ENCODE data around the gene RMP24.

The RMP24 gene

DNA sequence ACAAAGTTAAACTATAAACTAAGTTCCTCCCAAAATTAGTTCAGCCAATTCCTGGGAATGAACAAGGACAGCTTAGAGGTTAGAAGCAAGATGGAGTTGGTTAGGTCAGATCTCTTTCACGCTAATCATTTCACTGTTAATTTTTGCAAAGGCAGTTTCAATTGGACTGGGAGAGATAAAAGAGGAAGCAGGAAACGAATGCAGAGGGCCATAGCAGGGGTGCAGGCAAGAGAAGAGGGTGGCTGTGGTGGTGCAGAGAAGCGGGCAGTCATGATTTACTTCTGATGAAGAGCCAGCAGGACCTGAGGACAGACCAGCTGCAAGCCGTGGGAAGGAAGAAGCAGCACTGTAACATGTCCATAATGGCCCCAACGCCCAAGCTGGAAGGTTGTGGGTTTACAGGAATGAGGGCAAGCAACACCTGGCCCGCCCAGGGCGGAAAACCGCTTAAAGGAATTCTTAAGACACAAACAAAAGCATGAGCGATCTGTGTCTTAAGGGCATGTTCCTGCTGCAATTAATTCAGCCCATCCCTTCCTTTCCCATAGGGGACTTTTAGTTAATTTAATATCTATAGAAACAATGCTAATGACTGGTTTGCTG is 4.1 kb upstream of the RMP24 start:
- TF ChIP-seq, protein P1, sequence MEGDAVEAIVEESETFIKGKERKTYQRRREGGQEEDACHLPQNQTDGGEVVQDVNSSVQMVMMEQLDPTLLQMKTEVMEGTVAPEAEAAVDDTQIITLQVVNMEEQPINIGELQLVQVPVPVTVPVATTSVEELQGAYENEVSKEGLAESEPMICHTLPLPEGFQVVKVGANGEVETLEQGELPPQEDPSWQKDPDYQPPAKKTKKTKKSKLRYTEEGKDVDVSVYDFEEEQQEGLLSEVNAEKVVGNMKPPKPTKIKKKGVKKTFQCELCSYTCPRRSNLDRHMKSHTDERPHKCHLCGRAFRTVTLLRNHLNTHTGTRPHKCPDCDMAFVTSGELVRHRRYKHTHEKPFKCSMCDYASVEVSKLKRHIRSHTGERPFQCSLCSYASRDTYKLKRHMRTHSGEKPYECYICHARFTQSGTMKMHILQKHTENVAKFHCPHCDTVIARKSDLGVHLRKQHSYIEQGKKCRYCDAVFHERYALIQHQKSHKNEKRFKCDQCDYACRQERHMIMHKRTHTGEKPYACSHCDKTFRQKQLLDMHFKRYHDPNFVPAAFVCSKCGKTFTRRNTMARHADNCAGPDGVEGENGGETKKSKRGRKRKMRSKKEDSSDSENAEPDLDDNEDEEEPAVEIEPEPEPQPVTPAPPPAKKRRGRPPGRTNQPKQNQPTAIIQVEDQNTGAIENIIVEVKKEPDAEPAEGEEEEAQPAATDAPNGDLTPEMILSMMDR (IDR thresholded peaks at IDR 0.05; ENCODE audit: low read depth, low read length, missing control alignments): no peak
- in situ Hi-C loops (cut with HindIII; ENCODE audit: low pct_ligation_motif_present, low sequenced_read_pairs): no loop called here
- Histone ChIP-seq H3K27ac (no peak overlapping the region), H3K36me3 (replicated peaks) (no peaks in the 10 kb centered on the region), H3K27me3 (replicated peaks) (no peaks in the 10 kb centered on the region), H3K4me3 (ENCODE audit: low read depth, low read length) (no peak overlapping the region)
- DNase-seq: no peak

DNA sequence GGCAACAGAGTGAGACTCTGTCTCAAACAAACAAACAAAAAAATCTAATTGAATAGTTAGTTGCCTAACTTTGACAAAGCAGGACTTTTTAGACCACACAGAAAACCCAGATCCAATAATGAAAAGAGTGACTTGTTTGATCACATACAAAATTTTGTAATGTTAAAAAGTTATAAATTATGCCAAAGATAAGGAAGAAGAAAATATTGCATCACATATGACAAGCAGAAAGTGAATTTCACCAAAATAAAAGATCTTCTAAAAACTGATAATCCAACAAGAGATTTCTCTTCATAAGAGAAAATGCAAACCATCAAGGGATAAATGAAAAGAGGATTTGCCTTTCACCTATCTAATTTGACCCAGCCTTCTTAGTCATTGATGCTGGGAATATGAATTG is 2.8 kb upstream of the RMP24 start:
- H3K27me3 ChIP-seq (replicated peaks): no peaks in the 10 kb centered on the region
- TF ChIP-seq, protein P1 (IDR thresholded peaks at IDR 0.05; ENCODE audit: low read depth, low read length, missing control alignments): no peak
- no peak overlapping the region for H3K27ac ChIP-seq
- H3K4me3 ChIP-seq (ENCODE audit: low read depth, low read length): no peak overlapping the region
- peaks cover 3% of the 10 kb centered on the region for H3K36me3 ChIP-seq (replicated peaks)
- in situ Hi-C loops (cut with HindIII; ENCODE audit: low pct_ligation_motif_present, low sequenced_read_pairs): no loop called here
- DNase-seq: no peak

DNA sequence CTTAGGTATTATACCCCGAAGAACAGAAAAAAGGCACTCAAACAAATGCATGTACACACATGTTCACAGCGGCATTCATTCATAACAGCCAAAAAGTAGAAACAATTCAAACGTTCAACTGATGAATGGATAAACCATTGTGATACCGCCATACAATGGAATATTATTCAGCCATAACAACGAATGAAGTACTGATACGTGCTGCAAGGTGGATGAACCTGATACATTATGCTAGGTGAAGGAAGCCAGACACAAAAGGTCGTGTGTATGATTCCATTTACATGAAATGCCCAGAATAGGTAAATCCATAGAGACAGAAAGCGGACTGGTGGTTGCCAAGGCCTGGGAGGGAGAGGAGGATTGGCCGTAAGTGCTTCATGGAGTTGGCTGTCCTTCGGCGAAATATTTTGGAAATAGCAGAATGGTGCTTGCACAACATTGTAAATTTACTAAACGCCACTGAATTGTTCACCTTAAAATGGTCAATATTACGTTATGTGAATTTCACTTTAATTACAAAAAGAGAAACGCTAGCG is 750 bp upstream of the RMP24 start:
- Histone ChIP-seq H3K27ac (peak overlapping the region; percentile 86), H3K4me3 (ENCODE audit: low read depth, low read length) (peak overlapping the region; percentile 93), H3K36me3 (replicated peaks) (peaks cover 13% of the 10 kb centered on the region), H3K27me3 (replicated peaks) (no peaks in the 10 kb centered on the region)
- peak; percentile 5 for DNase-seq
- TF ChIP-seq, protein P1 (IDR thresholded peaks at IDR 0.05; ENCODE audit: low read depth, low read length, missing control alignments): no peak
- in situ Hi-C loops (cut with HindIII; ENCODE audit: low pct_ligation_motif_present, low sequenced_read_pairs): no loop called here

DNA sequence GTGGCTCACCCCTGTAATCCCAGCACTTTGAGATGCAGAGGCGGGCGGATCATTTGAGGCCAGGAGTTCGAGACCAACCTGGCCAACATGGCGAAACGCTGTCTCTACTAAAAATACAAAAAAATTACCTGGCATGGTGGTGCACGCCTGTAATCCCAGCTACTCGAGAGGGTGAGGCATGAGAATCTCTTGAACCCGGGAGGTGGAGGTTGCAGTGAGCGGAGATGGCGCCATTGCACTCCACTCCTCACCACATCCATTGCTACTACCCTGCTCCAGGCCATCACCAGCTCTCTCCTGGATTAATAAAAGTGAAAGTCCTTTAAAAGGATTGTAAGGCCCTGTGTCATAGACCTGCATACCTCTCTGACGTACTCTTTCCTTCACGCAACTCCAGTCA is 1.2 kb downstream of the RMP24 start:
- no peak for DNase-seq
- H3K27me3 ChIP-seq (replicated peaks): no peaks in the 10 kb centered on the region
- H3K4me3 ChIP-seq (ENCODE audit: low read depth, low read length): peak overlapping the region; percentile 93
- H3K36me3 ChIP-seq (replicated peaks): peaks cover 31% of the 10 kb centered on the region
- TF ChIP-seq, protein P1 (IDR thresholded peaks at IDR 0.05; ENCODE audit: low read depth, low read length, missing control alignments): no peak
- no peak overlapping the region for H3K27ac ChIP-seq
- in situ Hi-C loops (cut with HindIII; ENCODE audit: low pct_ligation_motif_present, low sequenced_read_pairs): no loop called here

DNA sequence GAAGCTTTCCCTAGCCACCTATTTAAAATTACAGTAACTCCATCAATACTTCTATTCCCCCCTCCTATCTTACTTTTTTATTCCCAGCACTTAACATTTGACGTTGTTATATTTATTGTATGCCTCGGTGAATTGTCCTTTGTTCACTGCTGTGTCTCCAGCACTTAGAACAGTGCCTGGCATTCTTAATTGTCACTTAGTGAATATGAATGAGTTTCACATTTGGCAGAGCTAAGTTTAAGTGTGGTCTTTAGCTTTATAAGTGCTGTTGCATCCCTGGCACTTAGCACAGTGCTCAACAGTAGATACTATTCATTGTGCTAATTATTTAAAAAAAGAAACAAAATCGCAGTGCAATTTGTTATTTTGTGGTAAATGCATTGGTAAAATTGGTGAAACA is 1.7 kb downstream of the RMP24 start:
- TF ChIP-seq, protein P1 (IDR thresholded peaks at IDR 0.05; ENCODE audit: low read depth, low read length, missing control alignments): no peak
- in situ Hi-C loops (cut with HindIII; ENCODE audit: low pct_ligation_motif_present, low sequenced_read_pairs): no loop called here

DNA sequence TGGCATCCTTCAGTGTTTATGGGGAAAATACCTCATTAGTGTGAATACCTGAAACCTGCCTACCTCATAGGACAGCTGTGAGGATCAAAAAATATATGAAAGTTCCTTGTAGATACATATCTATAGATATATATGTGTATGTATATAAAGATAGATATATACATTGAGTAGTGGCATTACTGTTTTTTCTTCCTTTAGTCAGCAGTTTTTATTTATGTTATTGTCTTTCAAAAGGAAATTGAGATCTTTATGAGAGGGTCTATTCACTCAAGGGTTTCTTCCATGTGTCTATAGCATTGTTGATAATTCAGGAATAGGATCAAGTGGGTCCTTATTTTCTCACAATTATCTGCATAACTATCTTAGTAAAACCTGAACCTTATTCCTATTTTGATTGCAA is 6.6 kb downstream of the RMP24 start:
- H3K4me3 ChIP-seq (ENCODE audit: low read depth, low read length): no peak overlapping the region
- no peak for DNase-seq
- no peak overlapping the region for H3K27ac ChIP-seq
- H3K36me3 ChIP-seq (replicated peaks): peaks cover 42% of the 10 kb centered on the region
- TF ChIP-seq, protein P1 (IDR thresholded peaks at IDR 0.05; ENCODE audit: low read depth, low read length, missing control alignments): no peak
- in situ Hi-C loops (cut with HindIII; ENCODE audit: low pct_ligation_motif_present, low sequenced_read_pairs): no loop called here
- no peaks in the 10 kb centered on the region for H3K27me3 ChIP-seq (replicated peaks)

More for the DNA sequence above, 1.7 kb downstream of the RMP24 start:
- Histone ChIP-seq H3K4me3 (ENCODE audit: low read depth, low read length) (no peak overlapping the region), H3K27me3 (replicated peaks) (no peaks in the 10 kb centered on the region), H3K27ac (no peak overlapping the region), H3K36me3 (replicated peaks) (peaks cover 35% of the 10 kb centered on the region)
- DNase-seq: no peak
